ENCODE data around the gene PFN1. TPM values are rescaled to one million over a fixed set of nuclear protein-coding genes. Genes with fewer than 3 reads are reported as not detected.

Gene PFN1
- total RNA-seq, 1 experiment from 2014 or later = 1,459 TPM

DNA sequence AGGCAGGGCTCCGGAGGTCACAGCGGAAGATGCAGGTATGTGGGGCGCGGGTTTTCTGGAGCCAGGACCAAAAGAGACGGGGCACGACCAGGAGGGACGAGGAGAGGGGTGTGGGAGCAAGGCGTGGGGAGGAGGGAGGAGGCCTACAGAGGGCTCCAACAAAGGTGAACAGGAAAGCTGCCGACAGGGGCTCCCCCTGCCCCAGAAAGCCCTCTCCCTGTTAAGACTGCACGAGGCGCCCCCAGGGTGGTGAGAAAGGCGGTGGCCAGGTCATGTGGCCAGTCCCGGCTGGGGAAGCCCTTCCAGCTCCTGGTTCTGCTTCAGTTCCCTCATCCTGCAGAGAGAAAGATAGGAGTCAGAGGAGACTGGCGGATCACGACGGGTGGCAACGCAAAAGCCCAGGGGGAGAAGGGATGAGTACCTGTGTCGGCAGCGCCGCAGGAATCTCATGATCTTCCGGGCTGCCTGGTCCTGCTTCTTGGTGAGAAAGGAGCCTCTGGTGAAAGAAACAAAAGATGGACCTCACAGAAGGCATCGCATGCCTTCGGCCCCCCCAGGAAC lies 20.2 kb upstream of the PFN1 start:
- CTCF ChIA-PET = interaction anchor here (0.5 to 2.0 kb wide), 2 partner anchors 19 to 91 kb away, joined by 3 to 10 read pairs; partner anchors contain the start of gene CAMTA2
- no TSS peak for BruUV-seq (replicated peaks)
- no peak for TF ChIP-seq EZH2 (IDR thresholded peaks at IDR 0.05; ENCODE audit: low read depth)
- TF ChIP-seq, protein P1, sequence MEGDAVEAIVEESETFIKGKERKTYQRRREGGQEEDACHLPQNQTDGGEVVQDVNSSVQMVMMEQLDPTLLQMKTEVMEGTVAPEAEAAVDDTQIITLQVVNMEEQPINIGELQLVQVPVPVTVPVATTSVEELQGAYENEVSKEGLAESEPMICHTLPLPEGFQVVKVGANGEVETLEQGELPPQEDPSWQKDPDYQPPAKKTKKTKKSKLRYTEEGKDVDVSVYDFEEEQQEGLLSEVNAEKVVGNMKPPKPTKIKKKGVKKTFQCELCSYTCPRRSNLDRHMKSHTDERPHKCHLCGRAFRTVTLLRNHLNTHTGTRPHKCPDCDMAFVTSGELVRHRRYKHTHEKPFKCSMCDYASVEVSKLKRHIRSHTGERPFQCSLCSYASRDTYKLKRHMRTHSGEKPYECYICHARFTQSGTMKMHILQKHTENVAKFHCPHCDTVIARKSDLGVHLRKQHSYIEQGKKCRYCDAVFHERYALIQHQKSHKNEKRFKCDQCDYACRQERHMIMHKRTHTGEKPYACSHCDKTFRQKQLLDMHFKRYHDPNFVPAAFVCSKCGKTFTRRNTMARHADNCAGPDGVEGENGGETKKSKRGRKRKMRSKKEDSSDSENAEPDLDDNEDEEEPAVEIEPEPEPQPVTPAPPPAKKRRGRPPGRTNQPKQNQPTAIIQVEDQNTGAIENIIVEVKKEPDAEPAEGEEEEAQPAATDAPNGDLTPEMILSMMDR (conservative IDR thresholded peaks at IDR 0.05) = no peak

DNA sequence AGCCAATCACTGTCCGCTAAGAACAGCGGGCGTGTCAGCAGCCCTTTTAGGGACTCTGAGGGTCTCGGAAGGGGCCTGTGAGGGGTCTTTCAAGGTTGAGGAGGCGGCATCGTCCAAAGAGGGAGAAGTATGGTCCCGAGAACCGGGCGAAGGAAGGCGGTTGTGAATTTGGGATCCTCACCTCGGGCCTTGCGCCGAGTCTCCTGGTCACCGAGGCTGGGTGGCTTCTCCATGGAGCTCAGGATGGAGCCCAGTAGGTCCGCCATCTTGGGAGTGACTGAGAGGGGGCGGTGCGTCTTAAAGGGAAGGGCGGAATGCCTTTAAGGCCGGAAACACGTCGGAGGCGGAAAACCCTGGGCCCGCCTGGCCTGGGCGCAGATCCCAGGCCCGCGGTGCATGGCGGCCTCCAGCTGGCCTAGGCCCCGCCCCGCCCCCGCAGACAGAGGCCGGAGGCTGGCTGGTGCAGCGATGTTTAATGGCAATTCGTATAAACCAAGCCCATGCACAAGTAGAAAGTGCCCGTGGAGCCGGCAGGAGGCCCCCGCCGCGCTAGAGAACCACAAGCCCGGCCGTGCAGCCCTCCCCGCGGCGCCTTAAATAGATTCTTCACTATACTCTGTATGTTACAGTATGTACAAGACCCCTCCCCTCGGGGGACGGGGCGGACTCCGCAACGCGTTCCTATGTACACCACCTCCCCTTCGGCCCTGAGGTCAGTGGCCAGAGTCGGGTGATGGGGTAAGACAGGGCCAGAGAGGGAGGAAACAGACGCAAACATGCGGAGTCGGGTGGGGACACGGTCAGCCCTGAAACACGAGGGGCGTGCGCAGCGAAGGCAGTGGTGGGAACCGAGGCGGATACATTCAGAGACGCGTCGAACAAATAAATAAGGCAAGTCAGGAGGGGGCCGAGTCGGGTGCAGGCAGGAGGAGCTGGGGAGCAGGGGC lies 19.5 kb upstream of the PFN1 start, which contains the start of gene SPAG7:
Gene SPAG7, minus strand, starts transcription at position 279 of the 947 bp plus-strand sequence. Its CDS starts 13 bp downstream, at position 266.
- Histone ChIP-seq H3K27me3 (ENCODE audit: insufficient read depth, low read depth) (no peaks in the 10 kb centered on the region), H3K27ac (peak within 1 kb of the TSS; percentile 95), H3K4me3 (peak within 1 kb of the TSS; percentile 72), H3K9me2 (ENCODE audit: insufficient read depth) (no peaks in the 10 kb centered on the region), H3F3A (ENCODE audit: insufficient read depth, low read depth) (peaks cover 58% of the 10 kb centered on the region), H4K20me1 (ENCODE audit: insufficient read depth) (no peaks in the 10 kb centered on the region), H3K4me1 (replicated peaks; ENCODE audit: insufficient read depth) (peaks cover 25% of the 10 kb centered on the region), H3K4me2 (peak within 1 kb of the TSS; percentile 96), H3K79me2 (ENCODE audit: low read depth) (peaks cover 50% of the 10 kb centered on the region), H3K9me3 (ENCODE audit: insufficient read depth, low read depth) (no peaks in the 10 kb centered on the region), H2AFZ (peak within 1 kb of the TSS; percentile 71), H3K36me3 (ENCODE audit: low read depth) (no peaks in the 10 kb centered on the region; the same call in 1 of the 2 replicates)
- TSS peak; percentile 22 for BruUV-seq (replicated peaks)
- POLR2A ChIA-PET (ENCODE audit: unreplicated experiment) = interaction anchor here (0.5 to 2.2 kb wide), 12 partner anchors 10 to 1880 kb away, joined by 3 to 42 read pairs (median 4); partner anchors contain the start of genes CYB5D2, PFN1, RNF167 and SLC25A11
- CTCF ChIA-PET = interaction anchor here (1.2 to 2.5 kb wide), 3 partner anchors 19 to 58 kb away, joined by 4 to 16 read pairs (median 10); partner anchors contain the start of genes CAMTA2, RNF167 and SLC25A11
- intact Hi-C loops (cut with micrococcal nuclease; ENCODE audit: unreplicated experiment) = loop anchor here (1.0 kb wide), 5 partner anchors 19 to 59 kb away; partner anchors contain the start of genes CAMTA2, RNF167 and SLC25A11
- TF ChIP-seq, protein P1 (conservative IDR thresholded peaks at IDR 0.05) = 0 out of 2 replicates have a peak, but pooled peaks have one; percentile 17
- TF ChIP-seq EZH2 (IDR thresholded peaks at IDR 0.05; ENCODE audit: low read depth) = no peak
- peak; percentile 85 to 98 for DNase-seq

More for the DNA sequence above, 20.2 kb upstream of the PFN1 start:
- Histone ChIP-seq H3K36me3 (ENCODE audit: low read depth) (no peaks in the 10 kb centered on the region; the same call in 1 of the 2 replicates), H3K9me2 (ENCODE audit: insufficient read depth) (no peaks in the 10 kb centered on the region), H3K27me3 (ENCODE audit: insufficient read depth, low read depth) (no peaks in the 10 kb centered on the region), H3F3A (ENCODE audit: insufficient read depth, low read depth) (peaks cover 50% of the 10 kb centered on the region), H4K20me1 (ENCODE audit: insufficient read depth) (no peaks in the 10 kb centered on the region), H3K9me3 (ENCODE audit: insufficient read depth, low read depth) (no peaks in the 10 kb centered on the region), H3K79me2 (ENCODE audit: low read depth) (peaks cover 50% of the 10 kb centered on the region), H2AFZ (peak overlapping the region; percentile 66; the same call in 1 of the 2 replicates), H3K4me2 (peak overlapping the region; percentile 87), H3K4me1 (replicated peaks; ENCODE audit: insufficient read depth) (peaks cover 25% of the 10 kb centered on the region), H3K4me3 (peak overlapping the region; percentile 72), H3K27ac (peak overlapping the region; percentile 95)
- POLR2A ChIA-PET (ENCODE audit: unreplicated experiment) = interaction anchor here (0.6 to 2.2 kb wide), 2 partner anchors 21 to 250 kb away, joined by 4 to 42 read pairs; partner anchors contain the start of gene PFN1
- intact Hi-C loops (cut with micrococcal nuclease; ENCODE audit: unreplicated experiment) = no loop called here
- DNase-seq = peak; percentile 30 to 38

Data from PC-9 (cell line).